H1 (cell line): Measurements from ENCODE around the gene ALDH1A2. TPM values are rescaled to one million over a fixed set of nuclear protein-coding genes. Genes with fewer than 3 reads are reported as not detected.

Experiments used
- CTCF ChIA-PET: fragments of 300-600 bp; sonication (Branson Sonifier 250); formaldehyde crosslinking; loops from one replicate; lab custom pipeline; 2021; ENCODE audit not compliant: partially characterized antibody; lab: Charles Lee
- POLR2A ChIA-PET: fragments of 300-600 bp; sonication (Branson Sonifier 250); formaldehyde crosslinking; loops from one replicate; lab custom pipeline; 2021; ENCODE audit warnings: inconsistent platforms; ENCODE audit not compliant: partially characterized antibody; lab: Charles Lee
- DNase-seq, 2 experiments: peaks; one replicate each; pipeline versions ENCODE4 v3.0.0 to v3.0.0-alpha.2; 2010 to 2022; ENCODE audit warnings: low spot score in 2 of 2, low read depth in 1 of 2, mixed read lengths in 1 of 2
- FAIRE-seq: peaks from 2 replicates; lab custom pipeline; 2011; peaks lifted over from hg19 to GRCh38; lab: Jason Lieb, UNC
- H2AFZ ChIP-seq: 2 replicates; pipeline ENCODE4 v1.8.1; 2012; ENCODE audit warnings: low read length, inconsistent platforms
- H2AK5ac ChIP-seq: 2 replicates; pipeline ENCODE4 v1.6.1; 2013; ENCODE audit warnings: low read depth, low read length
- H2BK120ac ChIP-seq: replicated peaks from 2 replicates; pipeline ENCODE3; 2013; ENCODE audit warnings: low read depth, low read length, inconsistent platforms
- H2BK12ac ChIP-seq: 2 replicates; pipeline ENCODE4 v1.6.1; 2013; ENCODE audit warnings: low read depth, low read length
- H2BK15ac ChIP-seq: 2 replicates; pipeline ENCODE4 v1.6.1; 2013; ENCODE audit warnings: low read length
- H2BK20ac ChIP-seq: 2 replicates; pipeline ENCODE4 v1.6.1; 2013; ENCODE audit warnings: low read length
- H2BK5ac ChIP-seq: 2 replicates; pipeline ENCODE4 v1.6.1; 2013; ENCODE audit warnings: low read depth, low read length
- H3K14ac ChIP-seq: 2 replicates; pipeline ENCODE4 v1.6.1; 2013; ENCODE audit warnings: inconsistent platforms; ENCODE audit not compliant: insufficient read length
- H3K18ac ChIP-seq: 2 replicates; pipeline ENCODE4 v1.6.1; 2013; ENCODE audit warnings: low read length; ENCODE audit errors: extremely low read depth
- H3K23ac ChIP-seq: 2 replicates; pipeline ENCODE4 v1.6.1; 2013; ENCODE audit warnings: inconsistent platforms; ENCODE audit not compliant: insufficient read length
- H3K23me2 ChIP-seq: 2 replicates; pipeline ENCODE4 v1.6.1; 2013; ENCODE audit warnings: low read depth, low read length
- H3K27ac ChIP-seq: 2 replicates; pipeline ENCODE4 v1.6.1; 2011; ENCODE audit warnings: low read depth, low read length, inconsistent platforms
- H3K27me3 ChIP-seq, 4 experiments: replicated peaks in 1 of 4; 1 replicate in 1 of 4; 2 replicates in 3 of 4; pipeline versions ENCODE4 v1.6.1 to v1.8.1; 2011 to 2013; ENCODE audit warnings: low read length in 3 of 4, mild to moderate bottlenecking in 3 of 4, inconsistent platforms in 2 of 4, mixed read lengths in 2 of 4, moderate library complexity in 1 of 4; ENCODE audit not compliant: control insufficient read depth in 3 of 4, insufficient read depth in 3 of 4; ENCODE audit errors: extremely low read depth in 1 of 4
- H3K36me3 ChIP-seq, 4 experiments: 2 replicates each; pipeline versions ENCODE4 v1.6.1 to v1.8.1; 2011 to 2013; ENCODE audit warnings: mild to moderate bottlenecking in 4 of 4, low read length in 3 of 4, moderate library complexity in 2 of 4, control low read depth in 1 of 4, inconsistent platforms in 1 of 4; ENCODE audit not compliant: insufficient read depth in 4 of 4, control insufficient read depth in 2 of 4
- H3K4ac ChIP-seq: replicated peaks from 2 replicates; pipeline ENCODE3; 2013; ENCODE audit warnings: low read length, low read depth, mixed read lengths, inconsistent platforms; ENCODE audit not compliant: insufficient read length
- H3K4me1 ChIP-seq, 4 experiments: replicated peaks in 1 of 4; 1 replicate in 1 of 4; 2 replicates in 3 of 4; pipeline versions ENCODE4 v1.6.1 to v1.8.1; 2011 to 2013; ENCODE audit warnings: low read length in 3 of 4, inconsistent platforms in 2 of 4, mixed read lengths in 1 of 4; ENCODE audit not compliant: insufficient read depth in 4 of 4, control insufficient read depth in 3 of 4
- H3K4me2 ChIP-seq, 2 experiments: 2 replicates each; pipeline versions ENCODE4 v1.6.1 to v1.8.1; 2011 to 2013; ENCODE audit warnings: low read depth in 2 of 2, low read length in 2 of 2, control low read depth in 1 of 2, inconsistent platforms in 1 of 2, mild to moderate bottlenecking in 1 of 2; ENCODE audit not compliant: insufficient read depth in 1 of 2
- H3K4me3 ChIP-seq, 4 experiments: fragments of 200-600, 300-600 bp in 1 of 4; sonication (generic), shearing (Covaris generic), sonication (Bioruptor Twin) in 1 of 4; 2 replicates each; pipeline versions ENCODE4 v1.5.1 to v1.8.1; 2011 to 2016; ENCODE audit warnings: low read length in 4 of 4, low read depth in 3 of 4, control low read depth in 2 of 4, inconsistent platforms in 2 of 4, mild to moderate bottlenecking in 2 of 4, mixed read lengths in 1 of 4, moderate library complexity in 1 of 4; ENCODE audit not compliant: insufficient read depth in 2 of 4; ENCODE audit errors: extremely low read depth in 1 of 4
- H3K56ac ChIP-seq: replicated peaks from 2 replicates; pipeline ENCODE3; 2013; ENCODE audit warnings: low read depth, mild to moderate bottlenecking, mixed read lengths, low read length, inconsistent platforms; ENCODE audit not compliant: insufficient read length
- H3K79me1 ChIP-seq: 2 replicates; pipeline ENCODE4 v1.6.1; 2013; ENCODE audit warnings: low read depth, low read length, control low read depth
- H3K79me2 ChIP-seq, 2 experiments: 2 replicates each; pipeline versions ENCODE4 v1.6.1 to v1.8.1; 2012 to 2013; ENCODE audit warnings: low read length in 2 of 2, mild to moderate bottlenecking in 2 of 2, inconsistent platforms in 1 of 2; ENCODE audit not compliant: insufficient read depth in 2 of 2, control insufficient read depth in 1 of 2
- H3K9ac ChIP-seq, 4 experiments: replicated peaks in 1 of 4; 1 replicate in 1 of 4; 2 replicates in 3 of 4; pipeline versions ENCODE4 v1.6.1 to v1.8.1; 2011 to 2013; ENCODE audit warnings: low read depth in 3 of 4, low read length in 3 of 4, control low read depth in 2 of 4, mild to moderate bottlenecking in 2 of 4, moderate library complexity in 2 of 4, inconsistent platforms in 1 of 4; ENCODE audit errors: extremely low read depth in 1 of 4
- H3K9me3 ChIP-seq, 2 experiments: 2 replicates each; pipeline versions ENCODE4 v1.6.1 to v1.8.1; 2012 to 2013; ENCODE audit warnings: mild to moderate bottlenecking in 2 of 2, moderate library complexity in 2 of 2, control low read depth in 1 of 2, inconsistent platforms in 1 of 2, low read depth in 1 of 2, low read length in 1 of 2, mixed read lengths in 1 of 2; ENCODE audit not compliant: insufficient read depth in 2 of 2
- H4K20me1 ChIP-seq, 2 experiments: replicated peaks in 1 of 2; 2 replicates each; pipeline versions ENCODE3 to v1.8.1; 2011 to 2013; ENCODE audit warnings: inconsistent platforms in 2 of 2, low read length in 2 of 2, mild to moderate bottlenecking in 1 of 2; ENCODE audit not compliant: insufficient read depth in 2 of 2, control insufficient read depth in 1 of 2
- H4K5ac ChIP-seq: 2 replicates; pipeline ENCODE4 v1.6.1; 2013; ENCODE audit warnings: low read length, low read depth, mixed read lengths, inconsistent platforms; ENCODE audit not compliant: insufficient read length
- H4K8ac ChIP-seq: 2 replicates; pipeline ENCODE4 v1.8.0; 2013; ENCODE audit warnings: mild to moderate bottlenecking, moderate library complexity, low read length, inconsistent platforms; ENCODE audit not compliant: insufficient read depth; ENCODE audit errors: extremely low read depth
- H4K91ac ChIP-seq: replicated peaks from 2 replicates; pipeline ENCODE3; 2013; ENCODE audit warnings: low read length, mixed read lengths, inconsistent platforms; ENCODE audit not compliant: insufficient read length
- WGBS, 2 experiments: shearing (Covaris generic) in 1 of 2; methylation state at CpG; one replicate each; pipeline versions ENCODE4 v1.1.6 to v1.1.7; 2013 to 2015; ENCODE audit warnings: low lambda C conversion rate in 2 of 2, mixed read lengths in 2 of 2, inconsistent platforms in 1 of 2, low coverage in 1 of 2, missing lambda C conversion rate in 1 of 2; ENCODE audit not compliant: insufficient replicate concordance in 2 of 2, insufficient coverage in 1 of 2, insufficient read length in 1 of 2; ENCODE audit errors: extremely low coverage in 1 of 2, missing lambda C conversion rate in 1 of 2; 5-methylcytosine and 5-hydroxymethylcytosine counted together
- polyA plus RNA-seq, 7 experiments: library from polyadenylated mRNA; depleted of rRNA in 3 of 7; stranded (reverse) in 5 of 7; unstranded in 2 of 7; fragments of >200 nt in 5 of 7; fragments of 200-250 nt in 2 of 7; gene quantifications; 1 replicate in 5 of 7; 2 replicates in 1 of 7; 4 replicates in 1 of 7; pipeline versions ENCODE4 v1.2.1 to v1.2.3, GENCODE V29; 2011 to 2013; ENCODE audit warnings: missing spikeins in 2 of 7, mixed read lengths in 2 of 7
- total RNA-seq: library from RNA; stranded (reverse); fragmentation: NEBNext Ultra II Directional; extraction: Animal tissue kit (Norgen Biotek cat#: 25700); gene quantifications from 2 replicates; pipeline ENCODE4 v1.2.1, GENCODE V29; 2021
- TF ChIP-seq, protein P1 (sequence below): IDR thresholded peaks from 2 replicates; pipeline ENCODE4 v1.6.1; 2011; ENCODE audit warnings: low read length, improper control_type of control experiment

The ALDH1A2 gene
- total and polyA plus RNA-seq, 2 of the 8 experiments (the other 6 are each of a cell fraction or from before 2014, with no cell fraction given): 0.06 to 0.24 TPM

DNA sequence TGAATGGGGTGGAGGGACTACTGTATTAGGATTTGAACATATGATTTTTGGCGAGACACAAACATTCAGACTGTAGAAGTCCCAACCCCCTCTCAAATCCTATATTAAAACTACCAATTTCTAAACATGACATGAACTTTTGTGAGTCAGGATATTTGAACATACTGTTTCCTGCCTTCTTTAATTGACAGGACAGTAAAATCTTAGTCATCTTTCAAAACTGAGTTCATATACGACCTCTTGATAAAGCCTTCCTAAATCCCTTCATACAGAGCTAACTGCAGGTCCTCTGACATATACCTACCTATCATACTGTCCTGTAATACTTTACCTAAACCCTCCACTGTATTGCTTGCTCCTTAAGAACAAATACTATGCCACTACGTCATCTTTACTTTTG, 23.5 kb downstream of the ALDH1A2 start:
- H3K36me3 ChIP-seq: no peaks in the 10 kb centered on the region
- H2AFZ ChIP-seq: no peak overlapping the region
- 73% methylated on average over 3 of the region's 3 CpGs; no CpG with 5 or more reads in 1 of the 2 experiments for WGBS, 2 experiments
- TF ChIP-seq, protein P1, sequence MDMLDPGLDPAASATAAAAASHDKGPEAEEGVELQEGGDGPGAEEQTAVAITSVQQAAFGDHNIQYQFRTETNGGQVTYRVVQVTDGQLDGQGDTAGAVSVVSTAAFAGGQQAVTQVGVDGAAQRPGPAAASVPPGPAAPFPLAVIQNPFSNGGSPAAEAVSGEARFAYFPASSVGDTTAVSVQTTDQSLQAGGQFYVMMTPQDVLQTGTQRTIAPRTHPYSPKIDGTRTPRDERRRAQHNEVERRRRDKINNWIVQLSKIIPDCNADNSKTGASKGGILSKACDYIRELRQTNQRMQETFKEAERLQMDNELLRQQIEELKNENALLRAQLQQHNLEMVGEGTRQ: no peak
- H2AK5ac ChIP-seq: no peak overlapping the region
- no peak overlapping the region for H3K4me2 ChIP-seq
- ChIA-PET POLR2A (no interaction called here), CTCF (interaction anchor here (0.8 to 2.6 kb wide), 4 partner anchors 29 to 290 kb away, joined by 3 to 10 read pairs (median 6); no protein-coding TSS in a partner anchor)
- H3K79me1 ChIP-seq: no peaks in the 10 kb centered on the region
- H3K9ac ChIP-seq: no peak overlapping the region
- no peak overlapping the region for H3K18ac ChIP-seq
- no peak overlapping the region for H3K23ac ChIP-seq
- no peak overlapping the region for H3K14ac ChIP-seq
- H4K20me1 ChIP-seq: peaks cover 0 to 1% of the 10 kb centered on the region in 2 experiments
- H4K8ac ChIP-seq: no peak overlapping the region
- H4K91ac ChIP-seq: no peak overlapping the region
- H3K9me3 ChIP-seq: no peaks in the 10 kb centered on the region
- no peak overlapping the region for H3K4ac ChIP-seq
- H3K4me3 ChIP-seq: no peak overlapping the region
- H4K5ac ChIP-seq: no peak overlapping the region
- no peak for DNase-seq
- H3K23me2 ChIP-seq: peaks cover 2% of the 10 kb centered on the region; the same call in 1 of the 2 replicates
- FAIRE-seq: no peak
- no peaks in the 10 kb centered on the region; a peak in 1 of 7 replicates for H3K27me3 ChIP-seq
- no peak overlapping the region for H2BK5ac ChIP-seq
- H2BK12ac ChIP-seq: no peak overlapping the region
- no peaks in the 10 kb centered on the region for H3K79me2 ChIP-seq
- no peak overlapping the region for H3K56ac ChIP-seq
- H3K4me1 ChIP-seq: 0 out of 7 replicates have a peak, but pooled peaks cover 0 to 2% (median 0%) of the 10 kb centered on the region in 4 experiments
- no peak overlapping the region for H2BK20ac ChIP-seq
- no peak overlapping the region for H2BK120ac ChIP-seq
- H2BK15ac ChIP-seq: no peak overlapping the region
- no peak overlapping the region for H3K27ac ChIP-seq
